Testis (tissue), 3 donors: ENCODE results near the gene NANOS3. TPM values are rescaled to one million over a fixed set of nuclear protein-coding genes. Genes with fewer than 3 reads are reported as not detected.
A peak's percentile ranks its signal among the peaks of the same experiment; 100 is the strongest.

Source experiments
- DNase-seq: peaks from one replicate; pipeline ENCODE4 v3.0.0-alpha.2; 2019
- H3K27ac ChIP-seq, 2 donors: fragments of 200-600 bp; sonication (generic); one replicate each; pipeline ENCODE4 v1.5.1; 2019
- H3K27me3 ChIP-seq: fragments of 200-600 bp; sonication (generic); one replicate; pipeline ENCODE4 v1.5.1; 2019
- H3K36me3 ChIP-seq: fragments of 200-600 bp; sonication (generic); one replicate; pipeline ENCODE4 v1.5.1; 2017; ENCODE audit warnings: low read depth; ENCODE audit errors: missing control alignments
- H3K4me1 ChIP-seq: fragments of 200-600 bp; sonication (generic); one replicate; pipeline ENCODE4 v1.5.1; 2019
- H3K4me3 ChIP-seq, 2 donors: fragments of 200-600 bp; sonication (generic); one replicate each; pipeline ENCODE4 v1.5.1; 2017 to 2019
- H3K9me3 ChIP-seq: fragments of 200-600 bp; sonication (generic); one replicate; pipeline ENCODE4 v1.5.1; 2017
- CTCF ChIP-seq, 3 experiments: fragments of 450-650 bp in 2 of 3; fragments of 200-600 bp in 1 of 3; sonication (generic) in 1 of 3; IDR thresholded peaks; one replicate each; pipeline ENCODE4 v1.5.1; 2016 to 2019; ENCODE audit warnings: antibody characterized with exemption in 3 of 3, mild to moderate bottlenecking in 2 of 3, moderate library complexity in 1 of 3
- POLR2A ChIP-seq: fragments of 450-650 bp; IDR thresholded peaks from one replicate; pipeline ENCODE4 v1.6.1; 2017; ENCODE audit warnings: antibody characterized with exemption, mild to moderate bottlenecking, moderate library complexity
- WGBS, 2 donors: methylation state at CpG; one replicate each; pipeline ENCODE4 v1.1.5; 2018; 5-methylcytosine and 5-hydroxymethylcytosine counted together
- intact Hi-C: fragments of 100-400 bp; cut with DNase I; formaldehyde crosslinking; loops from one replicate; pipeline ENCODE4 v1.15.1; 2023; ENCODE audit warnings: low total_unique reads
- polyA plus RNA-seq: library from polyadenylated mRNA; stranded (reverse); fragments of 350-450 nt; fragmentation: Illumina TruSeq; extraction: RNeasy Lipid Tissue Mini Kit (QIAGEN cat#74804); gene quantifications from one replicate; pipeline ENCODE4 v1.2.3, GENCODE V29; 2014; ENCODE audit warnings: low read depth, low replicate concordance; ENCODE audit not compliant: insufficient read depth
- total RNA-seq, 2 donors: library from RNA; depleted of rRNA; stranded (reverse); fragments of >200 nt; gene quantifications; one replicate each; pipeline ENCODE4 v1.2.3, GENCODE V29; 2016

NANOS3 gene
- total and polyA plus RNA-seq, 3 donors from 2014 or later, result 9.3 to 18.6 (median 14.5) TPM

- WGBS, 2 donors, result 62% methylated on average over 5 of the region's 5 CpGs
- DNase-seq, result no peak
- Histone ChIP-seq H3K4me1 (peaks cover 7% of the 10 kb centered on the region), H3K36me3 (no peaks in the 10 kb centered on the region), H3K27ac (no peak overlapping the region), H3K9me3 (no peaks in the 10 kb centered on the region), H3K27me3 (no peaks in the 10 kb centered on the region), H3K4me3 (no peak overlapping the region)
- TF ChIP-seq POLR2A, result no peak
- no peak for TF ChIP-seq CTCF (IDR thresholded peaks at IDR 0.05)
- intact Hi-C loops, result no loop called here
Observed at GRCh38 chr19:13894552-13894951, 17.6 kb downstream of the NANOS3 start.

GRCh38 chr19:13896227-13896626 lies 19.3 kb downstream of the NANOS3 start:
- Histone ChIP-seq H3K27me3 (no peaks in the 10 kb centered on the region), H3K4me1 (peaks cover 15% of the 10 kb centered on the region), H3K4me3 (no peak overlapping the region), H3K27ac (peak overlapping the region in 1 of 2 donors; percentile 10), H3K9me3 (no peaks in the 10 kb centered on the region), H3K36me3 (no peaks in the 10 kb centered on the region)
- TF ChIP-seq POLR2A, result no peak
- no peak for TF ChIP-seq CTCF (IDR thresholded peaks at IDR 0.05)
- 99% methylated on average over 2 of the region's 2 CpGs for WGBS, 2 donors
- intact Hi-C loops, result no loop called here
- DNase-seq, result no peak

- H3K4me3 ChIP-seq, result no peak overlapping the region
- H3K4me1 ChIP-seq, result peaks cover 15% of the 10 kb centered on the region
- no peaks in the 10 kb centered on the region for H3K36me3 ChIP-seq
- 47 to 67% methylated on average over 10 of the region's 10 CpGs for WGBS, 2 donors
- no peak for DNase-seq
- H3K9me3 ChIP-seq, result no peaks in the 10 kb centered on the region
- TF ChIP-seq POLR2A (no peak), CTCF (IDR thresholded peaks at IDR 0.05) (no peak)
- peak overlapping the region in 1 of 2 donors; percentile 64 for H3K27ac ChIP-seq
- no peaks in the 10 kb centered on the region for H3K27me3 ChIP-seq
- intact Hi-C loops, result no loop called here
Observed at GRCh38 chr19:13899393-13899792, 22.5 kb downstream of the NANOS3 start.

GRCh38 chr19:13899912-13900584 lies 23.1 kb downstream of the NANOS3 start:
- no peak overlapping the region for H3K4me3 ChIP-seq
- peaks cover 18% of the 10 kb centered on the region for H3K4me1 ChIP-seq
- peak; percentile 75 for DNase-seq
- H3K27me3 ChIP-seq, result no peaks in the 10 kb centered on the region
- intact Hi-C loops, result no loop called here
- WGBS, 2 donors, result 37 to 51% methylated on average over 5 of the region's 5 CpGs
- TF ChIP-seq CTCF (IDR thresholded peaks at IDR 0.05) (no peak), POLR2A (no peak)
- no peaks in the 10 kb centered on the region for H3K36me3 ChIP-seq
- peak overlapping the region in 1 of 2 donors; percentile 64 for H3K27ac ChIP-seq
- H3K9me3 ChIP-seq, result no peaks in the 10 kb centered on the region

GRCh38 chr19:13902993-13903555 lies 26.1 kb downstream of the NANOS3 start:
- peaks cover 24% of the 10 kb centered on the region for H3K4me1 ChIP-seq
- no peak for DNase-seq
- H3K9me3 ChIP-seq, result no peaks in the 10 kb centered on the region
- H3K4me3 ChIP-seq, result no peak overlapping the region
- 70 to 94% methylated on average over 2 to 4 of the region's 4 CpGs for WGBS, 2 donors
- no peak overlapping the region for H3K27ac ChIP-seq
- H3K36me3 ChIP-seq, result no peaks in the 10 kb centered on the region
- TF ChIP-seq CTCF (IDR thresholded peaks at IDR 0.05) (peak in 1 of 3 experiments; percentile 26), POLR2A (no peak)
- no peaks in the 10 kb centered on the region for H3K27me3 ChIP-seq
- intact Hi-C loops, result no loop called here
